HG03354 (cell line): ENCODE measurements around the gene SH3D19.
"Not testable (repeated sequence)": the region's sequence is repeated elsewhere in the genome, so short reads cannot be mapped to it uniquely, and the experiment has no call there.

ENCODE experiments used
- ATAC-seq: cut with Tn5 transposase; IDR thresholded peaks from one replicate; pipeline ENCODE4 v1.9.1; 2021; ENCODE audit warnings: mild to moderate bottlenecking; ENCODE audit not compliant: unreplicated experiment, poor library complexity, severe bottlenecking

The SH3D19 gene

DNA sequence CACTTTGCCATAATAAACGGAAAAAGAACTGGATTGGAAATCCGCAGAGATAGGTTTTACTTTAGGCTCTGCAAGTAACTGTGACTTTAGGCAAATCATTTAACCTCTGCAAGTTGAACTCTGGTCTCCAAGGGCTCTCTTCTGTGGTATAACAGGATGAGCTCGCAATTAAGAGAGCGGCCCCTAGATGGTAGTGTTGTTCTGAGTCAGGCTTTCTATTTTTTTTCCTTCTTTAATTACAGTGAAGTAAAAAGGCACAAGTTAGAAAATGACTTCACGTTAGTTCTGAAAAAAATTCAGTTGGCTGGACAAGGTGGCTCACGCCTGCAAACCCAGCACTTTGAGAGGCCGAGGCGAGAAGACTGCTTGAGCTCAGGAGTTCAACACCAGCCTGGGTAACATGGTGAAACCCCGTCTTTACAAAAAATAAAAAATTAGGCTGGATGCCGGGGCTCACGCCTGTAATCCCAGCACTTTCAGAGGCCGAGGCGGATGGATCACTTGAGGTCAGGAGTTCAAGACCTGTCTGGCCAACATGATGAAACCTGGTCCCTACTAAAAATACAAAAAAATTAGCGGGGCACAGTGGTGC, 207.9 kb downstream of the SH3D19 start:
- ATAC-seq: peak; percentile 91

DNA sequence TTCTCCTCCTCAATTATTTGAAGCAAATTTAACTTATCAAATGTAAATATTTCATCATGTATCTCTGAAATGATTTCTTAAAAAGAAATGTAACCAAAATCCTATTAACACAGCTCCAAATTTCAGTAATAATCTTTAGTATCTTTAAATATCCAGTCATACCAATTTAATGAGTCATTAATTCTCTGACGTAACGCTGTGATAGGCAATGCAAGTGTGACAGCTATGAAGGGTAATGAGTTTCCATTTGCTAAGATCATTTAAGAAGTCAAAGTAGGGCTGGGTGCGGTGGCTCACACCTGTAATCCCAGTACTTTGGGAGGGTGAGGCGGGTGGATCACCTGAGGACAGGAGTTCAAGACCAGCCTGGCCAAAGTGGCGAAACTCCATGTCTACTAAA, 210.4 kb downstream of the SH3D19 start:
- ATAC-seq: no peak

- ATAC-seq: no peak
These were observed 211.1 kb downstream of the SH3D19 start for GRCh38 chr4:151114338-151114737.

DNA sequence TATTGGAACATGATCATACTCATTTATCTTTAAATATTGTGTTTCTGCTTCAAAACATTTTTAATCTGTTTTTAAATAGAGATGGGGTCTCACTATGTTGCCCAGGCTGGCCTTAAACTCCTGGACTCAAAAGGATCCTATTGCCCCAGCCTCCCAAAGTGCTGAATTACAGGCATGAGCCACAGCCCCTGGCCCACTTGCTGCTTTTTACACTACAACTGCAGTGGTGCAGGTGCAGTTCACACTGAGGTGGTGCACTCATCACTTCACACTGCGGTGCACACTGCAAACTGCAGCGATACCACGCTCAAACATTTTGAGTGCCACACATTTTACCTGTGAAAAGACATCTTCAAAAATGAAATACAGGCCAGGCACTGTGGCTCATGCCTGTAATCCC, 215.2 kb downstream of the SH3D19 start:
- ATAC-seq: no peak

- no peak for ATAC-seq
These were observed 218.3 kb downstream of the SH3D19 start for GRCh38 chr4:151107063-151107462.

DNA sequence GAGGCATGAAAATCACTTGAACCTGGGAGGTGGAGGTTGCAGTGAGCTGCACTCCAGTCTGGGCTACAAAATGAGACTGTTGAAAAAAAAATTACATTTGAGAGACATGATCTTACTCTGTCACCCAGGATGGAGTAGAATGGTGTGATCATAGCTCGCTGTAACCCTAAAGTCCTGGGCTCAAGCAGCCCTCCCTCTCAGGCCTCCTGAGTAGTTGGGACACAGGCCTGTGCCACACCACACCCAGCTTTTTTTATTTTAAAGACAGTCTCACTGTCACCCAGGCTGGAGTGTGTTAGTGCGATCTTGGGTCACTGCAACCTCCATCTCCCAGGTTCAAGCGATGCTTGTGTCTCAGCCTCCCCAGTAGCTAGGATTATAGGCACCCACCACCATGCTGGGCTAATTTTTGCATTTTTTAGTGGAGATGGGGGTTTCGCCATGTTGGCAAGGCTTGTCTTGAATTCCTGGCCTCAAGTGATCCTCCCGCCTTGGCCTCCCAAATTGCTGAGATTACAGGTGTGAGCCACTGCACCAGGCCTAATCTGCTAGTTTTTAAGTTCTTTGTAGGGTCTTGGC, 219.9 kb downstream of the SH3D19 start:
- ATAC-seq: no peak

DNA sequence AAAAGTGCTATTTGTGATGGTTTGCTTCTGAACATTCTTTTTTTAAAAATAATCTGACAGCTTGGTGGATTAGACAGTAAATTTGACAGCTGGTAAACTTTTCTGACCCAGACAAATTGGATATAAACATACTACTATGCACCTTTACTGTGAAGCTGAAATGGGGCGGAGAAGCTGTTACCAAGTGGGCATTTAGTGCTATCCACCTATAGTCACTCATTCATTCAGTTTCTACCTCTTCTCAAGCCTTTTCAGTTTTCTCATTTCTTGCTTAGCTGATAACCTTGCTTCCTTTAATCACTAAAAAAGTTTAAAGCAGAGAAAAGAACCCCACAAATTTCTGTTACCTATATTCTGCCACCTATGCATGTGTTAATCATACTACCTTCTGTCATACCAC, 220.8 kb downstream of the SH3D19 start:
- no peak for ATAC-seq

DNA sequence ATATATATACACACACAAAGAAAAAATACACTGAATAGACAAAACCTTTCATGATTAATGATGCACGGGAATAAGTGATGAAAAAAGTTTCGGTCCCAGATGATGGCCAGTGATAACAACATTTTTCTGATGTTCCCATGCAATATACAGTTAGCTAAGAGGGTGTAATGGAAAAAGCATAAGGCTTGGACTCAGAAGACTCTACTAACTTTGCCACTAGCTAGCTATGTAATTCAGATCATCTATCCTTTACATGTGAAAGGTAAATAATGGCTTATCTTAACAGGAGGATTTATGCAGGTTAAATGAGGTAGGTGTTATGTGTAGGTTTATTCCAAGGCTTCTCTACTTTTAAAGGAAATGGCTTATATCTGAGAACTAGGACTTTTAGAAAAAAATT, 221.6 kb downstream of the SH3D19 start:
- no peak for ATAC-seq

GRCh38 chr4:151100531-151100930, 224.9 kb downstream of the SH3D19 start:
- ATAC-seq: no peak

DNA sequence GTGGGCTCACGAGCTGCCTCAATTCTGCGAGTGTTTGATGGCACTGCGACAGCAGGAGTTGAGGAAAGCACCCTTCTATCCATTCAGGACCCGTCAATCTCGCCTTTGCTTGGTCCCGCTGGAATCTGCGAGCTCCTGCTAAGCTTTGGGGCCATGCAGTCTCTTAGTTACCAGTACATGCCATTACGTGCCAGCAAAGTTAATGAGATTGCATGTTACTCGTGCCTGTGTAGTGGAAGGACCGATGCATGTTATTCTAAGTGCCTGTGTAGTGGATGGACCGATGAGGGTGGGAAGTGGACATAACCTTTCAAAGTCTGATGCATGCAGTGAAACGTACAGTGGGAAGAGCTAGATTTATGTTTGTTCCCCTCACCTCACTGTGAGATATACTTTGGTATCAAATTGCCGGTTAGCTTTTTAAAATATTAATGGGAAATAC, 225.4 kb downstream of the SH3D19 start:
- ATAC-seq: peak; percentile 8

DNA sequence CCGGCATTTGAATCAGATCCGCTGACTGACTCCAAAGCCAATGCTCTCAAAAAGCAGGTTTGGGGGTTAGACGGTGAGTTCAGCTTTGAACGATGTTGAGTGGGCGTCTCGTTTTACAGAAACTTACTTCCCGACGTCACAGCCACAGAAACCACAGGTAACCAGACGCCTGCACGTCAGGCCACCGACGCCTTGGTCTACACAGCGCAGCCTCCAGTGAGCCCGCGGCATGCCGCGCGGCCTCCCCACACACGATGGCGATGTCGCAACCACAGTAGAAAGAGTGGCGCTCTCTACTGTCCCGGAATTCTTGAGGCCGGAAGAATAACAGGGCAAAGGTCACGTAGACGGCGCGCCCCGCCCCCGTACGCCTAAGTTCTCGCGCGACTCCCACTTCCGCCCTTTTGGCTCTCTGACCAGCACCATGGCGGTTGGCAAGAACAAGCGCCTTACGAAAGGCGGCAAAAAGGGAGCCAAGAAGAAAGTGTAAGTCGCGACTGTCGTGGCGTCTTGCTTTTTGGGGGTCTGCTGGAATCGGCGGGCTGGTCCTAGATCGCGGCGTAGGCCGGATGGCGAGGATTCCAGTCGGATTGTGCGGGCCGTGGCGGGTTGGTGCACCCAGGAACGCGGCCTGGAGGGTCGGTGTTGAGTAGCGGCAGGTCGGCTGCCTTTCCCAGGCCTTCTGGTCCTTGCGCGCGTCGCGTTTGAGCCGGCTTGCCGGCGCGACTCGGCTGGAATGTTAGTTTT, 226.0 kb downstream of the SH3D19 start, which contains the start of gene RPS3A:
RPS3A (plus strand) TSS at position 400 of the 747 bp plus-strand sequence; CDS start at position 425, 25 bp downstream.
- peak; percentile 95 for ATAC-seq

DNA sequence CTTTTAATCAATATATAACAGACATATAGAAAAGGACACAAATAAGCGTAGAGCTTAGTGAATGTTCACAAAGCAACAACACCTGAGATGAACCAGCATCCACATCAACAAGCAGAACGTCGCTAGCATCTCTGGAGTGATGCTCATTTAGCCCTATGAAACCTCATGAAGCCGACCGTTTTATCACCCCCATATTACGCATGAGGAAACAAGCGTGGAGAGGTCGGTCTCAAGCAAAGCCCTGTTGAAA, 226.5 kb downstream of the SH3D19 start:
- no peak for ATAC-seq

- ATAC-seq: no peak
These were observed 227.6 kb downstream of the SH3D19 start for GRCh38 chr4:151097759-151098158.

DNA sequence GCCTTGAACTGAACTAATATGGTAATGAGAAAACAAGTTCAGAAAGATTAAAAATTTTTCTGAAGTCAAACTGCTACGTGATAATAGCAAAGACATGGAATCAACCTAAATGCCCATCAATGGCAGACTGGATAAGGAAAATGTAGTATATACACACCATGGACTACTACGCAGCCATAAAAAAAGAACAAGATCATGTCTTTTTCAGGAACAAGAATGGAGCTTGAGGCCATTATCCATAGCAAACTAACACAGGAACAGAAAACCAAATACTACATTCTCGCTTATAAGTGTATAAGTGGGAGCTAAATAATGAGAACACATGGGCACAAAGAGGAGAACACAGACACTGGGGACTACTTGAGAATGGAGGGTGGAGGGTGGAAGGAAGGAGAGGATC, 230.3 kb downstream of the SH3D19 start:
- ATAC-seq: no peak

- ATAC-seq: no peak
These were observed 231.1 kb downstream of the SH3D19 start for GRCh38 chr4:151094290-151094751.

GRCh38 chr4:151093203-151093602, 232.2 kb downstream of the SH3D19 start:
- ATAC-seq: no peak

GRCh38 chr4:151092488-151092887, 232.9 kb downstream of the SH3D19 start:
- ATAC-seq: no peak

DNA sequence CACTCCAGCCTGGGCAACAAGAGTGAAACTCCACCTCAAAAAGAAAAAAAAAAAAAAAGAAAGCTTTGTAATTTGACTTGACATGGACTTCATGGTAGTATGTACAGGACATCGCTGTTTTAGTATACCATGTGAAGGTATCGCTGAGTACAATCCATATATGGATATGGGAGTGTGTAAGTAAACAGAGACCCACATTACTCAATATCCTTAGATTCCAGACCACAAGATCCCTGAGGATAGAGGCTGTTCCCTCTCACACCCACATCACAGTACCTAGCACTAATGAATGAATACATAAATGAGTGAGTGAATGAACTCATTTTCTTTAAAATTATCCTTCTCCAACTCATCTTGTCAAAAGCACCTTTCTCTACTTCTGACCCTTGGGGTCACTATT, 234.4 kb downstream of the SH3D19 start:
- no peak for ATAC-seq

DNA sequence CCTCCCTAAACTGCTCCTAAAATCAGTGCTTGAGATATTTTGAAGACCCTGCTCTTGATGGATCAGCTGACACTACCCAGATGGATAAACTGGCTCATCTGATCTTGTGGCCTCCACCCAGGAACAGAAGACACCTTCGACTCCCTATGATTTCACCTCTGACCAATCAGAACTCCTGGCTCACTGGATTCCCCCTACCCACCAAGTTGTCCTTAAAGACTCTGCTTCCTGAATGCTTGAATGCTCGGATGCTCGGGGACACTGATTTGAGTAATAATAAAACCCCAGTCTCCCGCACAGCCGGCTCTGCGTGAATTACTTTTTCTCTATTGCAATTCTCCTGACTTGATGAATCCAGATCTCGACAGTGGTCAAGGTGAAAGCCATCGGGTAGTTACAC, 237.9 kb downstream of the SH3D19 start:
- no peak for ATAC-seq

- ATAC-seq: not testable (repeated sequence)
These were observed 247.4 kb downstream of the SH3D19 start for GRCh38 chr4:151077978-151078377.

- no peak for ATAC-seq
These were observed 250.9 kb downstream of the SH3D19 start for GRCh38 chr4:151074416-151074916.
